ENCODE data around the gene SLC35A5. TPM values are rescaled to one million over a fixed set of nuclear protein-coding genes. Genes with fewer than 3 reads are reported as not detected.

SLC35A5 gene
- total RNA-seq, 6 donors from 2014 or later, result 15.7 to 38.5 (median 28.4) TPM

- H3K27ac ChIP-seq, result no peak overlapping the region
- H3K27me3 ChIP-seq, result no peaks in the 10 kb centered on the region
- peaks cover 15 to 64% (median 22%) of the 10 kb centered on the region in 4 donors for H3K36me3 ChIP-seq
- TF ChIP-seq EP300 (IDR thresholded peaks at IDR 0.05), result no peak
- no peak for TF ChIP-seq CTCF (IDR thresholded peaks at IDR 0.05)
- TF ChIP-seq POLR2A (IDR thresholded peaks at IDR 0.05), result no peak
- TF ChIP-seq POLR2AphosphoS5 (IDR thresholded peaks at IDR 0.05), result no peak
- H3K4me3 ChIP-seq, result no peak overlapping the region
- no peaks in the 10 kb centered on the region for H3K9me3 ChIP-seq
- H3K4me1 ChIP-seq, result no peaks in the 10 kb centered on the region
- ATAC-seq (ENCODE audit: low FRiP score in 2 of 2) (no peak), DNase-seq (no peak)
- WGBS, 2 donors, result 83 to 86% methylated on average over 5 of the region's 5 CpGs
These were observed 15.6 kb upstream of the SLC35A5 start for GRCh38 chr3:112546216-112546759.

GRCh38 chr3:112550859-112551258 lies 11.0 kb upstream of the SLC35A5 start:
- ATAC-seq (ENCODE audit: low FRiP score in 2 of 2) (no peak), DNase-seq (no peak)
- H3K4me1 ChIP-seq, result peaks cover 0 to 17% (median 8%) of the 10 kb centered on the region in 4 donors
- TF ChIP-seq CTCF (IDR thresholded peaks at IDR 0.05) (no peak), EP300 (IDR thresholded peaks at IDR 0.05) (no peak), POLR2AphosphoS5 (IDR thresholded peaks at IDR 0.05) (no peak), POLR2A (IDR thresholded peaks at IDR 0.05) (no peak)
- H3K9me3 ChIP-seq, result no peaks in the 10 kb centered on the region
- no peak overlapping the region for H3K27ac ChIP-seq
- H3K4me3 ChIP-seq, result no peak overlapping the region
- peaks cover 10 to 32% (median 17%) of the 10 kb centered on the region in 4 donors for H3K36me3 ChIP-seq
- no peaks in the 10 kb centered on the region for H3K27me3 ChIP-seq
- WGBS, 2 donors, result 35 to 36% methylated on average over 1 of the region's 1 CpG

- no peak for TF ChIP-seq CTCF (IDR thresholded peaks at IDR 0.05)
- no peak for TF ChIP-seq EP300 (IDR thresholded peaks at IDR 0.05)
- no peak for TF ChIP-seq POLR2A (IDR thresholded peaks at IDR 0.05)
- TF ChIP-seq POLR2AphosphoS5 (IDR thresholded peaks at IDR 0.05), result no peak
- Histone ChIP-seq H3K36me3 (peaks cover 0 to 5% (median 0%) of the 10 kb centered on the region in 4 donors), H3K27me3 (no peaks in the 10 kb centered on the region), H3K27ac (peak overlapping the region in 1 of 4 donors; percentile 67), H3K4me1 (peaks cover 20 to 43% (median 30%) of the 10 kb centered on the region in 4 donors), H3K9me3 (no peaks in the 10 kb centered on the region), H3K4me3 (no peak overlapping the region)
- 58 to 61% methylated on average over 1 of the region's 1 CpG for WGBS, 2 donors
- DNase-seq, result no peak
- ATAC-seq (ENCODE audit: low FRiP score in 2 of 2), result no peak
These were observed 6.2 kb upstream of the SLC35A5 start for GRCh38 chr3:112555535-112556170.

- no peaks in the 10 kb centered on the region for H3K27me3 ChIP-seq
- no peak overlapping the region for H3K4me3 ChIP-seq
- DNase-seq (no peak), ATAC-seq (ENCODE audit: low FRiP score in 2 of 2) (no peak)
- 63 to 83% methylated on average over 1 of the region's 1 CpG for WGBS, 2 donors
- TF ChIP-seq EP300 (IDR thresholded peaks at IDR 0.05) (no peak), POLR2A (IDR thresholded peaks at IDR 0.05) (no peak), CTCF (IDR thresholded peaks at IDR 0.05) (no peak), POLR2AphosphoS5 (IDR thresholded peaks at IDR 0.05) (no peak)
- no peak overlapping the region for H3K27ac ChIP-seq
- no peaks in the 10 kb centered on the region for H3K9me3 ChIP-seq
- H3K36me3 ChIP-seq, result peaks cover 0 to 5% (median 0%) of the 10 kb centered on the region in 4 donors
- H3K4me1 ChIP-seq, result peaks cover 27 to 49% (median 34%) of the 10 kb centered on the region in 4 donors
These were observed 3.9 kb upstream of the SLC35A5 start for GRCh38 chr3:112557976-112558375.

Measured in upper lobe of left lung (tissue), 6 donors.